Measurements from ENCODE around the gene LCN1.

LCN1 gene

GRCh38 chr9:135554718-135555117 lies 33.5 kb downstream of the LCN1 start:
- Histone ChIP-seq H3K4me1 (ENCODE audit: control insufficient read depth, insufficient read depth, low read length) (no peaks in the 10 kb centered on the region), H3K36me3 (ENCODE audit: control insufficient read depth in 2 of 2, insufficient read depth in 2 of 2, low read length in 2 of 2) (no peaks in the 10 kb centered on the region), H3K27ac (ENCODE audit: low read length) (no peak overlapping the region)

GRCh38 chr9:135555203-135555602 lies 34.0 kb downstream of the LCN1 start:
- Histone ChIP-seq H3K36me3 (ENCODE audit: control insufficient read depth in 2 of 2, insufficient read depth in 2 of 2, low read length in 2 of 2) (no peaks in the 10 kb centered on the region), H3K27ac (ENCODE audit: low read length) (no peak overlapping the region), H3K9me3 (ENCODE audit: control insufficient read depth in 2 of 2, low read length in 2 of 2) (peaks cover 3 to 6% of the 10 kb centered on the region in 2 donors), H3K27me3 (ENCODE audit: control insufficient read depth in 1 of 2, insufficient read depth in 2 of 2, low read length in 2 of 2) (peaks cover 0 to 7% of the 10 kb centered on the region in 2 donors), H3K9ac (ENCODE audit: low read length in 2 of 2) (no peak overlapping the region), H3K4me3 (ENCODE audit: low read length in 2 of 2) (no peak overlapping the region), H3K4me1 (ENCODE audit: control insufficient read depth, insufficient read depth, low read length) (no peaks in the 10 kb centered on the region)

More at GRCh38 chr9:135554718-135555117, 33.5 kb downstream of the LCN1 start:
- H3K27me3 ChIP-seq (ENCODE audit: control insufficient read depth in 1 of 2, insufficient read depth in 2 of 2, low read length in 2 of 2) = peaks cover 0 to 7% of the 10 kb centered on the region in 2 donors
- H3K9me3 ChIP-seq (ENCODE audit: control insufficient read depth in 2 of 2, low read length in 2 of 2) = peaks cover 3 to 6% of the 10 kb centered on the region in 2 donors
- no peak overlapping the region for H3K4me3 ChIP-seq (ENCODE audit: low read length in 2 of 2)
- no peak overlapping the region for H3K9ac ChIP-seq (ENCODE audit: low read length in 2 of 2)

- Histone ChIP-seq H3K4me3 (ENCODE audit: low read length in 2 of 2) (no peak overlapping the region), H3K36me3 (ENCODE audit: control insufficient read depth in 2 of 2, insufficient read depth in 2 of 2, low read length in 2 of 2) (no peaks in the 10 kb centered on the region), H3K27ac (ENCODE audit: low read length) (no peak overlapping the region), H3K27me3 (ENCODE audit: control insufficient read depth in 1 of 2, insufficient read depth in 2 of 2, low read length in 2 of 2) (peaks cover 0 to 8% of the 10 kb centered on the region in 2 donors), H3K9ac (ENCODE audit: low read length in 2 of 2) (no peak overlapping the region), H3K4me1 (ENCODE audit: control insufficient read depth, insufficient read depth, low read length) (no peaks in the 10 kb centered on the region), H3K9me3 (ENCODE audit: control insufficient read depth in 2 of 2, low read length in 2 of 2) (peaks cover 3 to 6% of the 10 kb centered on the region in 2 donors)
These were observed 34.7 kb downstream of the LCN1 start for GRCh38 chr9:135555910-135556309.

GRCh38 chr9:135559606-135560005 lies 38.4 kb downstream of the LCN1 start:
- Histone ChIP-seq H3K9ac (ENCODE audit: low read length in 2 of 2) (no peak overlapping the region), H3K9me3 (ENCODE audit: control insufficient read depth in 2 of 2, low read length in 2 of 2) (peaks cover 3 to 12% of the 10 kb centered on the region in 2 donors), H3K36me3 (ENCODE audit: control insufficient read depth in 2 of 2, insufficient read depth in 2 of 2, low read length in 2 of 2) (no peaks in the 10 kb centered on the region), H3K4me1 (ENCODE audit: control insufficient read depth, insufficient read depth, low read length) (no peaks in the 10 kb centered on the region), H3K4me3 (ENCODE audit: low read length in 2 of 2) (no peak overlapping the region), H3K27ac (ENCODE audit: low read length) (no peak overlapping the region), H3K27me3 (ENCODE audit: control insufficient read depth in 1 of 2, insufficient read depth in 2 of 2, low read length in 2 of 2) (peaks cover 4 to 10% of the 10 kb centered on the region in 2 donors)

GRCh38 chr9:135561391-135562234 lies 40.4 kb downstream of the LCN1 start, which contains the start of gene PAEP:
TSS of gene PAEP (plus strand) at chr9:135561756.
- no peak within 1 kb of the TSS for H3K4me3 ChIP-seq (ENCODE audit: low read length in 2 of 2)
- no peaks in the 10 kb centered on the region for H3K36me3 ChIP-seq (ENCODE audit: control insufficient read depth in 2 of 2, insufficient read depth in 2 of 2, low read length in 2 of 2)
- no peak within 1 kb of the TSS for H3K9ac ChIP-seq (ENCODE audit: low read length in 2 of 2)
- H3K9me3 ChIP-seq (ENCODE audit: control insufficient read depth in 2 of 2, low read length in 2 of 2) = peaks cover 0 to 6% of the 10 kb centered on the region in 2 donors
- H3K27me3 ChIP-seq (ENCODE audit: control insufficient read depth in 1 of 2, insufficient read depth in 2 of 2, low read length in 2 of 2) = peaks cover 12 to 17% of the 10 kb centered on the region in 2 donors
- H3K27ac ChIP-seq (ENCODE audit: low read length) = no peak within 1 kb of the TSS
- no peaks in the 10 kb centered on the region for H3K4me1 ChIP-seq (ENCODE audit: control insufficient read depth, insufficient read depth, low read length)

GRCh38 chr9:135562235-135562745 lies 41.0 kb downstream of the LCN1 start:
- Histone ChIP-seq H3K4me1 (ENCODE audit: control insufficient read depth, insufficient read depth, low read length) (no peaks in the 10 kb centered on the region), H3K36me3 (ENCODE audit: control insufficient read depth in 2 of 2, insufficient read depth in 2 of 2, low read length in 2 of 2) (no peaks in the 10 kb centered on the region), H3K27me3 (ENCODE audit: control insufficient read depth in 1 of 2, insufficient read depth in 2 of 2, low read length in 2 of 2) (peaks cover 12 to 18% of the 10 kb centered on the region in 2 donors), H3K27ac (ENCODE audit: low read length) (no peak overlapping the region), H3K9ac (ENCODE audit: low read length in 2 of 2) (no peak overlapping the region), H3K4me3 (ENCODE audit: low read length in 2 of 2) (no peak overlapping the region), H3K9me3 (ENCODE audit: control insufficient read depth in 2 of 2, low read length in 2 of 2) (peaks cover 0 to 6% of the 10 kb centered on the region in 2 donors)

- Histone ChIP-seq H3K9ac (ENCODE audit: low read length in 2 of 2) (no peak overlapping the region), H3K36me3 (ENCODE audit: control insufficient read depth in 2 of 2, insufficient read depth in 2 of 2, low read length in 2 of 2) (no peaks in the 10 kb centered on the region)
These were observed 41.8 kb downstream of the LCN1 start for GRCh38 chr9:135563039-135563476.

GRCh38 chr9:135563858-135564257 lies 42.6 kb downstream of the LCN1 start:
- H3K9me3 ChIP-seq (ENCODE audit: control insufficient read depth in 2 of 2, low read length in 2 of 2) = peaks cover 0 to 6% of the 10 kb centered on the region in 2 donors
- no peak overlapping the region for H3K9ac ChIP-seq (ENCODE audit: low read length in 2 of 2)
- H3K4me3 ChIP-seq (ENCODE audit: low read length in 2 of 2) = no peak overlapping the region
- H3K36me3 ChIP-seq (ENCODE audit: control insufficient read depth in 2 of 2, insufficient read depth in 2 of 2, low read length in 2 of 2) = no peaks in the 10 kb centered on the region
- H3K27me3 ChIP-seq (ENCODE audit: control insufficient read depth in 1 of 2, insufficient read depth in 2 of 2, low read length in 2 of 2) = peaks cover 12 to 21% of the 10 kb centered on the region in 2 donors
- H3K4me1 ChIP-seq (ENCODE audit: control insufficient read depth, insufficient read depth, low read length) = no peaks in the 10 kb centered on the region
- H3K27ac ChIP-seq (ENCODE audit: low read length) = no peak overlapping the region

More at GRCh38 chr9:135563039-135563476, 41.8 kb downstream of the LCN1 start:
- Histone ChIP-seq H3K4me1 (ENCODE audit: control insufficient read depth, insufficient read depth, low read length) (no peaks in the 10 kb centered on the region), H3K4me3 (ENCODE audit: low read length in 2 of 2) (no peak overlapping the region), H3K9me3 (ENCODE audit: control insufficient read depth in 2 of 2, low read length in 2 of 2) (peaks cover 0 to 6% of the 10 kb centered on the region in 2 donors), H3K27me3 (ENCODE audit: control insufficient read depth in 1 of 2, insufficient read depth in 2 of 2, low read length in 2 of 2) (peaks cover 12 to 19% of the 10 kb centered on the region in 2 donors), H3K27ac (ENCODE audit: low read length) (no peak overlapping the region)

- Histone ChIP-seq H3K9me3 (ENCODE audit: control insufficient read depth in 2 of 2, low read length in 2 of 2) (peaks cover 0 to 15% of the 10 kb centered on the region in 2 donors), H3K27me3 (ENCODE audit: control insufficient read depth in 1 of 2, insufficient read depth in 2 of 2, low read length in 2 of 2) (peaks cover 12 to 18% of the 10 kb centered on the region in 2 donors), H3K4me3 (ENCODE audit: low read length in 2 of 2) (no peak overlapping the region), H3K36me3 (ENCODE audit: control insufficient read depth in 2 of 2, insufficient read depth in 2 of 2, low read length in 2 of 2) (no peaks in the 10 kb centered on the region), H3K27ac (ENCODE audit: low read length) (no peak overlapping the region), H3K9ac (ENCODE audit: low read length in 2 of 2) (no peak overlapping the region), H3K4me1 (ENCODE audit: control insufficient read depth, insufficient read depth, low read length) (no peaks in the 10 kb centered on the region)
These were observed 43.9 kb downstream of the LCN1 start for GRCh38 chr9:135565141-135565628.

GRCh38 chr9:135565636-135566035 lies 44.4 kb downstream of the LCN1 start:
- peaks cover 12 to 16% of the 10 kb centered on the region in 2 donors for H3K27me3 ChIP-seq (ENCODE audit: control insufficient read depth in 1 of 2, insufficient read depth in 2 of 2, low read length in 2 of 2)
- no peak overlapping the region for H3K4me3 ChIP-seq (ENCODE audit: low read length in 2 of 2)
- no peaks in the 10 kb centered on the region for H3K4me1 ChIP-seq (ENCODE audit: control insufficient read depth, insufficient read depth, low read length)
- H3K27ac ChIP-seq (ENCODE audit: low read length) = no peak overlapping the region
- no peak overlapping the region for H3K9ac ChIP-seq (ENCODE audit: low read length in 2 of 2)
- no peaks in the 10 kb centered on the region for H3K36me3 ChIP-seq (ENCODE audit: control insufficient read depth in 2 of 2, insufficient read depth in 2 of 2, low read length in 2 of 2)
- peaks cover 0 to 15% of the 10 kb centered on the region in 2 donors for H3K9me3 ChIP-seq (ENCODE audit: control insufficient read depth in 2 of 2, low read length in 2 of 2)

All from stomach smooth muscle (tissue), 2 donors.